Measurements from ENCODE around the gene MUS81.

DNA sequence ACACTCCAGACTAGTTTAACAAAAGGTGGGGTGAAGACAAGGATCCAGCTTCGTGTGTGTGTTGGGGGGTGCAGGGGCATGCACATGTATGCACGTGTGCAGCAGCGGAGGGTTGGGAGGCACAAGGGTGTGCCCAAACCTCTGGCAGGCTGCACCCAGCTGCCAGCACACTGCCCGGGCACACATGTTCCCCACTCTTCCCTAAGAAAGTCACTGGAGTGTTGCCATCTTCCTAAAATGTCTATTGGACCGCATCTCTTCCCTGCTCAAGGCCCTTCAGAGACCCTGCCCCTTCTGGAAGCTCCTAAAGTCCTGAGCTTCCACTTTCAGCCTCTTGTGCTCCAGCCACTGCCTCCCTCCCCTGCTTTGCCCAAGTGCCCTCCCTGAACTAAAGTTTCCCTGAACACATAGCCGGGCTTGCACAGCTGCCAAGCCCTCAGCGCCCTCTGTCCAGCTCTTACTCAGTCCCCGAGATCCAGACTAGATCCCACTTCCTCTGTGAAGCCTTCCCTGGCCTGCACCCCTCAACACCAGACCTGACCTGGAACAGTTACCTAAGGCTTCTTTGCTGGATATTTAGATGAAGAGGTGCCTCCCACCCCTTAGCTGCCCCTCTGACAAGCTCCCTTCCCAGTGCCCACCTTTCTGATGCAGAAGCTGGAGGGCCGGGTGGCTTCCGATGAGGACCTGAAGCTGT lies 8.3 kb upstream of the MUS81 start:
- TF ChIP-seq POLR2A (IDR thresholded peaks at IDR 0.05) (no peak), CTCF (IDR thresholded peaks at IDR 0.05) (no peak), POLR2AphosphoS5 (IDR thresholded peaks at IDR 0.05) (no peak)
